ENCODE measurements around the gene SMC3. TPM values are rescaled to one million over a fixed set of nuclear protein-coding genes. Genes with fewer than 3 reads are reported as not detected.
A peak's percentile ranks its signal among the peaks of the same experiment; 100 is the strongest.
"Not testable (repeated sequence)": the region's sequence is repeated elsewhere in the genome, so short reads cannot be mapped to it uniquely, and the experiment has no call there.

Gene SMC3
- total RNA-seq, 2 experiments from 2014 or later, result 69.7 to 71.2 TPM

DNA sequence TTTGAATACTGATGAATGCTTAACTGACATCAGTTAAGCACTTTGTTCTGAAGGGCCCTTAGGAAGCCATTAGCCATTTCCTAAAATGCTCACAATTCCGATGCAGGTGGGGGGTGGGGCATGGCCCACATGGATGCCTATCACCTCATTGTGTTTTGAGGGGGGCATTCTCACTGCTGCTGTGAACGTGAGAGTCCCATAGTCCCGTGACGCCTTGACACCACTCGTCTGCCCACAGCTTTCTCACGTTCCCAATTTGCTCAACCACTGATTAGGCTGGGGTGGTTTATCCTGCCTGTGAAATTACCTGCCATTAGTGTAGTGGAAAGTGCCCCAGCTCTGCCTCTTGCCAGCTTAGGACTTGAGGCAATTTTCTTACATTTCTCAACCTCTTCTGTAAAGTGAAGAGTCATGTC is 37.9 kb upstream of the SMC3 start:
- no peaks in the 10 kb centered on the region for H3K9me3 Mint-ChIP-seq
- H3K27me3 Mint-ChIP-seq, result no peaks in the 10 kb centered on the region
- ChIA-PET CTCF (interaction anchor here (0.7 to 2.0 kb wide), 7 partner anchors 17 to 224 kb away, joined by 3 to 6 read pairs (median 4); no protein-coding TSS in a partner anchor), POLR2A (interaction anchor here (1.1 to 2.6 kb wide), 5 partner anchors 12 to 114 kb away, joined by 3 to 18 read pairs (median 4); partner anchors contain the start of gene SMC3)
- peaks cover 63% of the 10 kb centered on the region for H3K4me1 Mint-ChIP-seq (ENCODE audit: low read depth)
- peak; percentile 8 for ATAC-seq
- no peak for TF ChIP-seq CTCF (IDR thresholded peaks at IDR 0.05)
- peak overlapping the region; percentile 53 for H3K27ac Mint-ChIP-seq
- intact Hi-C loops (cut with micrococcal nuclease), result loop anchor here (1.0 to 2.0 kb wide), 3 partner anchors 25 to 115 kb away; no protein-coding TSS in a partner anchor
- H3K36me3 Mint-ChIP-seq (ENCODE audit: low read depth), result no peaks in the 10 kb centered on the region
- peak; percentile 48 for DNase-seq
- peak overlapping the region; percentile 0 for H3K4me3 Mint-ChIP-seq

DNA sequence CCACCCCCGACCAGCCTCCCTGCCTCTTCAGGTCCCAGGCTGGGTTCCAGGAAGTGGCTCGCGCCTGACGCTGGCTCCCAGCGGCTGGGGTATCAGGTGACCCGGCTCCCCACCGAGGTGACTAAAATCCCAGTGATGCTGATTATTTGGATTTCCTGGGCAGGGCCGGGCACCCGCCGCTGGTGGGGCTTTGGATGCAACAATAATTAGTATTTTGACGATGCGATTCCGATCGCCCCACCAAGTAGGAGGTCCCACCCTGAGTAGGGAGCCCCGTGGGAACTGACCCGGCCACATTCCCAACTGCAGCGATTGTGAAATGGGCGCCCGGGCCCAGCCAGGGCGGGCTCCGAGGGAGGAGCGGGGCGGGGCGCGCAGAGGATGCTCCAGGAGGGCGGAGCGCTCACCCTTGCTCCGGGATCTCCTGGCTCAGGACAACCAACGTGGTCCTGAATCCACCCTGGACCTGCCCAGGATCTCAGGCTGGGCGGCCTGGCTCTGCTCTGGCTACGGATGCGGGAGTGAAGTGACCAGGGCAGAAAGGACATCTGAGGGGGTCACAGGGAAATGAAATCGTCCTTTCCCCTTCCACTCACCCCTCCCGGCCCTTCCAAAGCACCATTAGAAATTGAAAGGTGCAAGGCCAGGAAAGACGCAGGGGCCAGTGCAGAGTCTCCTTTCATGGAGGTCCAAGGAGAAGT is 37.2 kb upstream of the SMC3 start:
- CTCF ChIA-PET, result interaction anchor here (0.7 to 2.0 kb wide), 3 partner anchors 16 to 26 kb away, joined by 3 to 6 read pairs (median 6); no protein-coding TSS in a partner anchor
- ATAC-seq, result no peak

GRCh38 chr10:110531687-110532086 is 35.8 kb upstream of the SMC3 start:
- no peak for DNase-seq
- no peak for ATAC-seq
- H3K4me1 Mint-ChIP-seq (ENCODE audit: low read depth), result peaks cover 67% of the 10 kb centered on the region
- H3K27ac Mint-ChIP-seq, result no peak overlapping the region
- H3K9me3 Mint-ChIP-seq, result no peaks in the 10 kb centered on the region
- intact Hi-C loops (cut with micrococcal nuclease), result no loop called here
- H3K36me3 Mint-ChIP-seq (ENCODE audit: low read depth), result no peaks in the 10 kb centered on the region
- ChIA-PET CTCF (interaction anchor here (1.6 to 1.7 kb wide), 2 partner anchors 27 to 33 kb away, joined by 4 to 6 read pairs; no protein-coding TSS in a partner anchor), POLR2A (interaction anchor here (0.6 to 2.6 kb wide), 3 partner anchors 8 to 30 kb away, joined by 3 to 9 read pairs (median 4); no protein-coding TSS in a partner anchor)
- H3K4me3 Mint-ChIP-seq, result no peak overlapping the region
- no peaks in the 10 kb centered on the region for H3K27me3 Mint-ChIP-seq
- no peak for TF ChIP-seq CTCF (IDR thresholded peaks at IDR 0.05)

More for the DNA sequence above, 37.2 kb upstream of the SMC3 start:
- H3K4me1 Mint-ChIP-seq (ENCODE audit: low read depth), result peaks cover 65% of the 10 kb centered on the region
- no peaks in the 10 kb centered on the region for H3K36me3 Mint-ChIP-seq (ENCODE audit: low read depth)
- H3K9me3 Mint-ChIP-seq, result no peaks in the 10 kb centered on the region
- POLR2A ChIA-PET, result interaction anchor here (1.1 to 2.6 kb wide), 5 partner anchors 11 to 37 kb away, joined by 3 to 18 read pairs (median 4); partner anchors contain the start of gene SMC3
- intact Hi-C loops (cut with micrococcal nuclease), result no loop called here
- TF ChIP-seq CTCF (IDR thresholded peaks at IDR 0.05), result no peak
- H3K27ac Mint-ChIP-seq, result no peak overlapping the region
- no peaks in the 10 kb centered on the region for H3K27me3 Mint-ChIP-seq
- peak; percentile 29 for DNase-seq
- no peak overlapping the region for H3K4me3 Mint-ChIP-seq

DNA sequence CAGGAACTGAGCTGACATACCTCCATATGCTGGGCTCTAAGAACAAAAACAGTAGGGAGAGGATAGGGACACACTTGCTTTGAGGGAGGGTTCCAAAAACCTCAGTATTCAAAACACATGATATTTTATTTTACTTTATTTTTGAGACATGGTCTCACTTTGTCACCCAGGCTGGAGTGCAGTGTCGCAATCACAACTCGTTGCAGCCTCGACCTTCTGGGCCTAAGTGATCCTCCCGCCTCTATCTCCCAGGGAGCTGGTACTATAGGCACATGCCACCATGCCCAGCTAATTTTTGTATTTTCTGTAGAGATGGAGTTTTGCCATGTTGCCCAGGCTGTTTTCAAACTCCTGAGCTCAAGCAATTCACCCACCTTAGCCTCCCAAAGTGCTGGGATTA is 34.9 kb upstream of the SMC3 start:
- H3K4me3 Mint-ChIP-seq; H3K27me3 Mint-ChIP-seq; intact Hi-C loops (cut with micrococcal nuclease); ATAC-seq; H3K27ac Mint-ChIP-seq; H3K36me3 Mint-ChIP-seq (ENCODE audit: low read depth); H3K9me3 Mint-ChIP-seq; DNase-seq: not testable (repeated sequence)
- CTCF ChIA-PET, result interaction anchor here (1.6 to 1.7 kb wide), 3 partner anchors 14 to 34 kb away, joined by 4 to 6 read pairs (median 4); no protein-coding TSS in a partner anchor
- H3K4me1 Mint-ChIP-seq (ENCODE audit: low read depth), result peaks cover 66% of the 10 kb centered on the region
- POLR2A ChIA-PET, result interaction anchor here (0.7 to 2.6 kb wide), 5 partner anchors 14 to 424 kb away, joined by 3 to 9 read pairs (median 3); no protein-coding TSS in a partner anchor

- CTCF ChIA-PET, result interaction anchor here (1.3 to 1.6 kb wide), 2 partner anchors 14 to 30 kb away, joined by 3 to 4 read pairs; no protein-coding TSS in a partner anchor
- Mint-ChIP-seq H3K27ac (peak overlapping the region; percentile 34), H3K4me3 (no peak overlapping the region), H3K27me3 (no peaks in the 10 kb centered on the region), H3K4me1 (ENCODE audit: low read depth) (peaks cover 61% of the 10 kb centered on the region), H3K9me3 (no peaks in the 10 kb centered on the region), H3K36me3 (ENCODE audit: low read depth) (no peaks in the 10 kb centered on the region)
- POLR2A ChIA-PET, result interaction anchor here (0.7 to 2.6 kb wide), 5 partner anchors 14 to 424 kb away, joined by 3 to 9 read pairs (median 3); no protein-coding TSS in a partner anchor
- no peak for TF ChIP-seq CTCF (IDR thresholded peaks at IDR 0.05)
- intact Hi-C loops (cut with micrococcal nuclease), result no loop called here
- DNase-seq (no peak), ATAC-seq (no peak)
Measured at GRCh38 chr10:110533149-110533548, 34.3 kb upstream of the SMC3 start.
